Posterior vena cava (tissue), 2 donors: Measurements from ENCODE around the gene ADCY3. TPM values are rescaled to one million over a fixed set of nuclear protein-coding genes. Genes with fewer than 3 reads are reported as not detected.

Source experiments
- total RNA-seq, 2 donors: library from RNA; stranded (reverse); fragmentation: NEBNext Ultra II Directional; extraction: Animal tissue kit (Norgen Biotek cat#: 25700); gene quantifications; one replicate each; pipeline ENCODE4 v1.2.1, GENCODE V29; 2021
- donor health status: DM: yes; HTN: yes; CAD: no.
- donor health status: DM: yes; HTN: yes; CAD: no.

ADCY3 gene
- total RNA-seq, 2 donors from 2014 or later = 99.5 to 129 TPM

Other genes with a start within 250 kb of the ADCY3 start
- gene PTRHD1, start 126.8 kb downstream of the ADCY3 start, total RNA-seq = 10 to 100 TPM; 13.7 to 14.2 TPM
- 1 to 10 TPM; 2.6 to 3.9 TPM for gene CENPO, start 126.8 kb downstream of the ADCY3 start, total RNA-seq
- gene DNAJC27, start 51.7 kb upstream of the ADCY3 start, total RNA-seq = 1 to 10 TPM; 5.6 to 7.2 TPM
- 1 to 10 TPM; 1.7 TPM for gene EFR3B, start 121.8 kb upstream of the ADCY3 start, total RNA-seq
- gene POMC, start 248.3 kb upstream of the ADCY3 start, total RNA-seq = 1 to 10 TPM; 1.9 to 2.2 TPM